Measurements from ENCODE around the gene ITGA8. TPM values are rescaled to one million over a fixed set of nuclear protein-coding genes. Genes with fewer than 3 reads are reported as not detected.
A peak's percentile ranks its signal among the peaks of the same experiment; 100 is the strongest.

Gene ITGA8
- total and polyA plus RNA-seq, 9 of the 15 experiments (the other 6 are each of a cell fraction or from before 2014, with no cell fraction given): 0.01 to 0.07 (median 0.04) TPM; not detected in 5

- peak; percentile 73; the same call in 1 of the 2 replicates for TF ChIP-seq MECOM (CRISPR knock-in tag; IDR thresholded peaks at IDR 0.05)
- no peak for TF ChIP-seq SP2 (IDR thresholded peaks at IDR 0.05; ENCODE audit: extremely low read depth, low read depth, low read length, poor library complexity, severe bottlenecking)
- TF ChIP-seq SRSF9 (IDR thresholded peaks at IDR 0.05; ENCODE audit: borderline replicate concordance, low read depth, low read length): no peak
- TF ChIP-seq POLR2H (tag; IDR thresholded peaks at IDR 0.05; ENCODE audit: low read depth): peak; percentile 69; the same call in 1 of the 2 replicates
- no peak for TF ChIP-seq HINFP (tag; conservative IDR thresholded peaks at IDR 0.05; ENCODE audit: low read depth)
- TF ChIP-seq ZSCAN32 (CRISPR knock-in tag; IDR thresholded peaks at IDR 0.05): peak; percentile 98
- TF ChIP-seq PTTG1 (tag; IDR thresholded peaks at IDR 0.05; ENCODE audit: low read depth): no peak
- peak; percentile 93 for TF ChIP-seq EP300 (IDR thresholded peaks at IDR 0.05; ENCODE audit: low read length)
- TF ChIP-seq BMI1 (IDR thresholded peaks at IDR 0.05; ENCODE audit: low read length): no peak
- TF ChIP-seq ZNF347 (CRISPR knock-in tag; IDR thresholded peaks at IDR 0.05; ENCODE audit: low read depth): no peak
- peak; percentile 83 for TF ChIP-seq ZNF311 (CRISPR knock-in tag; IDR thresholded peaks at IDR 0.05)
- peak; percentile 89 for TF ChIP-seq JUND (IDR thresholded peaks at IDR 0.05; ENCODE audit: borderline replicate concordance, low read depth, low read length)
- peak; percentile 76 for TF ChIP-seq JUND (tag; IDR thresholded peaks at IDR 0.05; ENCODE audit: borderline replicate concordance, low read depth, low read length)
- peak; percentile 54; the same call in 1 of the 2 replicates for TF ChIP-seq DPF2 (IDR thresholded peaks at IDR 0.05)
- TF ChIP-seq KDM2B (CRISPR knock-in tag; IDR thresholded peaks at IDR 0.05): no peak
- TF ChIP-seq DMBX1 (CRISPR knock-in tag; IDR thresholded peaks at IDR 0.05; ENCODE audit: borderline replicate concordance): peak; percentile 78; the same call in 1 of the 2 replicates
- TF ChIP-seq FOXJ2 (tag; IDR thresholded peaks at IDR 0.05): peak; percentile 77; the same call in 1 of the 2 replicates
- TF ChIP-seq SOX6 (IDR thresholded peaks at IDR 0.05): peak; percentile 93
- TF ChIP-seq, protein P1, sequence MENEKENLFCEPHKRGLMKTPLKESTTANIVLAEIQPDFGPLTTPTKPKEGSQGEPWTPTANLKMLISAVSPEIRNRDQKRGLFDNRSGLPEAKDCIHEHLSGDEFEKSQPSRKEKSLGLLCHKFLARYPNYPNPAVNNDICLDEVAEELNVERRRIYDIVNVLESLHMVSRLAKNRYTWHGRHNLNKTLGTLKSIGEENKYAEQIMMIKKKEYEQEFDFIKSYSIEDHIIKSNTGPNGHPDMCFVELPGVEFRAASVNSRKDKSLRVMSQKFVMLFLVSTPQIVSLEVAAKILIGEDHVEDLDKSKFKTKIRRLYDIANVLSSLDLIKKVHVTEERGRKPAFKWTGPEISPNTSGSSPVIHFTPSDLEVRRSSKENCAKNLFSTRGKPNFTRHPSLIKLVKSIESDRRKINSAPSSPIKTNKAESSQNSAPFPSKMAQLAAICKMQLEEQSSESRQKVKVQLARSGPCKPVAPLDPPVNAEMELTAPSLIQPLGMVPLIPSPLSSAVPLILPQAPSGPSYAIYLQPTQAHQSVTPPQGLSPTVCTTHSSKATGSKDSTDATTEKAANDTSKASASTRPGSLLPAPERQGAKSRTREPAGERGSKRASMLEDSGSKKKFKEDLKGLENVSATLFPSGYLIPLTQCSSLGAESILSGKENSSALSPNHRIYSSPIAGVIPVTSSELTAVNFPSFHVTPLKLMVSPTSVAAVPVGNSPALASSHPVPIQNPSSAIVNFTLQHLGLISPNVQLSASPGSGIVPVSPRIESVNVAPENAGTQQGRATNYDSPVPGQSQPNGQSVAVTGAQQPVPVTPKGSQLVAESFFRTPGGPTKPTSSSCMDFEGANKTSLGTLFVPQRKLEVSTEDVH (IDR thresholded peaks at IDR 0.05; ENCODE audit: low read depth, partially characterized antibody): peak; percentile 21
- no peak for TF ChIP-seq RBM14 (IDR thresholded peaks at IDR 0.05; ENCODE audit: borderline replicate concordance, insufficient read depth, low read depth, low read length)
- TF ChIP-seq C11orf30 (IDR thresholded peaks at IDR 0.05; ENCODE audit: low read depth): no peak
- TF ChIP-seq ZNF695 (CRISPR knock-in tag; IDR thresholded peaks at IDR 0.05): no peak
Observed at GRCh38 chr10:15703151-15703880, 16.4 kb downstream of the ITGA8 start (continued).
